Measurements from ENCODE around the gene DCTD.

Gene DCTD

DNA sequence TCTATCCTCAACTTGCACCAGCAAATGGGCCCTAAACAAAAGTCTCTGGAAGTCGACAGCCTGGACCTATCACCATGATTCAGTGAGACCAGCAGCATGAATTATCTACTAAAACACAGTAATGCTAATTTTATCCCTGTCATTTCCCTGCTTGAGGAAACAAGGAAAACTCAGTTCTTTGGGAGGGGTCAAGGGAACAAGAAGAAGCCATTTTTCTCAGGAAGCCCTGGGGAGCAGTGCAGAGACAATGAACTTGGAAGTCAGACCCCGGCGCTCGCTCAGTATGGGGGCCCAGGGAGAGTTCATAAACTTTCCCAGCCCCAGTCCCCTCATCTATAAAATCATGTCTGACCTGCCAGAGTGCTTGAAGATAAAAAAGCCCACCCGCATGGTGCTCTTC is 50.4 kb downstream of the DCTD start:
- no peak for DNase-seq

DNA sequence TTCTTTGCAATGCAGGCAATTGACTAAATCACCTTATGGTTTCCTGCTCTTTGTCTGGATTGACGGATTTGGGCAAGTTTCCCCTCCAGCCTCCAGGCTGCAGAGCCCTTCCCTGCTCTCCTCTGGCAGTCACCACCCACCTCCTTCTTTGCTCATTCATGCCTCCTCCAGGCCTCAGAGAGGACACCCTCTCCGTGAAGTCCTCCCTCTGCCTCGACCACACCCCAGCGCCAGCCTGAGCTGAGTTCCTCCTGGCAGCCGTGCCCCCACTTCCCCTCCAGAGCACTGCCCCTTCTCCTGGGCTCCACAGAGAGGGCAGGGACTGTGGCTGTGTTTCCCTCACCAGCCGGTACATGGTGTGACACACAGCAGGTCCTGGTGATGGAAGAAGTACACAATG is 53.7 kb downstream of the DCTD start:
- DNase-seq = no peak

DNA sequence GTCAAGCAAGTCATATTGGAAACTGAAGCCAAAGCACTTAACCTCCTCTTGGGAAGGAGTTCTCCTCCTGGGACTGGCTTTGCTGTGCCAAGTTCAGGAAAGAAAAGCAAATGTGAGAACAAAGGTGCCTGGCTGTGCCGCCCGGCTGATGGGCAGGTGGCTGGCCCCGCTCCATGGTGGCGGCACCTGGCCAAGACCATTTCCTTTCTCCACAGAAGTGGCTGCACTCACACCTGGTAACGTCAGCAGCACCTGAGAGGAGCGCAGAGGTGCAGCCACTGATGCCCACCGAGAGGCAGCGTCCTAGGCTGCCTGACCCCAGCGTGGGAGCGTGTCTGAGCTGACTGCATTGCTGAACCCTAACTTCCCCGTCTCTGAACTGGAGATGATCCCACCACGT is 54.3 kb downstream of the DCTD start:
- no peak for DNase-seq

DNA sequence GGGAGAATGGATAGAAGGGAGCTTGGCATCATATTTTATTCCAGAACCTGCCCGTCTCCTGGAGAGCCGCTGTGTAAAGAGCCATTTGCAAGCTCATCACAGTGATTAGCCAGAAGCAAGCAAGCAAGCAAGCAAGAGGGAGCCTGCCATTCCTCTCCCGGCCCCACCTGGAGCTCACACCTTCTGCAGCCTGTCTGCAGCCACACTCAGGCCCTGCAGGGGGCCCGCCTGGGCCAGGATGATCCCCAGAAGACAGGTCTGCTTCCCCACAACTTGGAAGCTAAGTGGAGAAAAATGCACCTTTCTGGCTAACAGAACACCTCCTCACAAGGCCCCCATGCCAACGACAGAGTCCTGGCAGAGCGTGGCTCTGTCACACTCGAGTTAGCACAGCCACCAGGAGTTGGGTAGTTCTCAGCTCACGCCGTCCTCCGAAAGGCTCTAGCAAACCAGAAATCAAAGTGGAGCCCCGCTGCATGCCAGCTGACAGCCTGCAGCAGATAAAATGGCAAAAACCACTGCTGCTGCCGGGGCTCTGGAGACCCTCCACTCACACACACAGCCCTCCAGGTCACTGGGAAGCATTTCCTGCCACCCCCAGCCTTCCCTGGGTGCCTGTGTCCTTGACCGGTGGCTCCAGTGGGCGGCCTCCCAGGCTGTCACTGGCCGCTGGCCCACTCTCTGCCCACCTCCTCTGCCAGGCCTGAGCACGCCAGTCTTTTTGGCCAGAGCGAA is 54.9 kb downstream of the DCTD start:
- no peak for DNase-seq

DNA sequence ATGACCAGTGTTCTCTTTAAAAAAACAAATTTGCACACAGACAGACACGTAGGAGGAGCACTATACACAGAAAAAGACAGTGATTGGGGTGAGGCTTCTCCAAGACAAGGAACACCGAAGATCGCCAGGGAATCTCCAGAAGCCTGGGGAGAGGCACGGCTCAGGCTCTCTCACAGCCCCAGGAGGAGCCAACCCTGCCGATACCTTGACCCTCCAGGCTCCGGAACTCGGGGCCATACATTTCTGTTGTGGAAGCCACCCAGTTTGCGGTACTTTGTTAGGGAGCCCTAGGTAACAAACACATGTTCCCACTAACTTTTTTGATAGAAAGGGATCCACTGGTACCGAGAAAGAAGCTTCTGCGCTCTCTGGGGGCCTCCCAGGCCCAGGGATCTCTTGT is 55.8 kb downstream of the DCTD start:
- no peak for DNase-seq

DNA sequence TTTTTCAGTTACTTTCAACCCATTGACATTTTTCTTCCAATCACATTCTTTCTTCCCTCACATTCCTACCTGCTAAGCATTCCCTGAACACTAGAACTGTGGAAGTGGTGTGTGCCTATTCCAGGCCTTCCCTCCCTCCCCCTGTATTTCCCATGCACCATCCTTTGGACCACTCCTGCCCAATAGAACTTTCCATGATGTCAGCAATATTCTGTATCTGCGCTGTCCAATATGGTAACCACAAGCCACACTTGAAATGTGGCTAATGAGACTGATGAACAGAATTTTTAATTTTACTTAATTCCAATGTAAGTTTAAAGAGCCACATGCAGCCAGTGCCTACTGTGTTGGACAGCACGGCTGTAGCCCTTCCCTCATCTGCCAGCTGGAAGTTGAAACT is 57.5 kb downstream of the DCTD start:
- no peak for DNase-seq

DNA sequence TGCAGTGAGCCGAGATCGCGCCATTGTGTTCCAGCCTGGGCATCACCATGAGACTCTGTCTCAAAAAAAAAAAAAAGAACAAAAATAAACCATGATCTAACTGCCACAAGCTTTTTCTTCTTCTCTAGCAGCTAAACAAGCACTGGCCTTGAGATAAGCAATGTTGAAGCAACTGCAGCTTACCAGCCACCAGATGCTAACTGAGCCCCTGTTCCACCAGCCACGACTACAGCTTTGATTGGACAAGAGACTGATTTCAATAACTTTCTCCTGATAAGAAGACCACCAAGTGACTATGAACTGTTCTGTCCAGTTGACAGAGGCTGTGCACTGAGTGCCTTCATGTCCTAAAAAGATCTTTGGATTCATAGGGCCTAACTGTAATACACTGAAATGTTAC is 58.5 kb downstream of the DCTD start:
- DNase-seq = no peak

DNA sequence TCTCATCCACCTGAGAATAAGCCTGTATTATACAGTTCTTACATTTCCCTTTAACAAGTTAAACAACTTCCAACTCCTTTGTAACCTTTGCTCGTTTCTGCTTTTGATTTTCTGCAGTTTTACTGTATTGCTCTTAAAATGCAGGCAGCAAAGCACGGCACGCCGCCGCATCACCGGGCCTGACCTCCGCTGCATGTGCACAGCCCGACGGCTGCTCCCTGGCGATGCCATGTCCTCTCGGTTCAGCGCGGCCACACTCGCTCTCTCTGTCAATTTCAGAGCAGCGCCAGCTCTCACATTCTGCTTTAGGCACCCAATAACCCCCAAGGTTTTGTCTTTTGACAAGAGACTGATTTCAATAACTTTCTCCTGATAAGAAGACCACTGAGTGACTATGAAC is 60.3 kb downstream of the DCTD start:
- DNase-seq = no peak

DNA sequence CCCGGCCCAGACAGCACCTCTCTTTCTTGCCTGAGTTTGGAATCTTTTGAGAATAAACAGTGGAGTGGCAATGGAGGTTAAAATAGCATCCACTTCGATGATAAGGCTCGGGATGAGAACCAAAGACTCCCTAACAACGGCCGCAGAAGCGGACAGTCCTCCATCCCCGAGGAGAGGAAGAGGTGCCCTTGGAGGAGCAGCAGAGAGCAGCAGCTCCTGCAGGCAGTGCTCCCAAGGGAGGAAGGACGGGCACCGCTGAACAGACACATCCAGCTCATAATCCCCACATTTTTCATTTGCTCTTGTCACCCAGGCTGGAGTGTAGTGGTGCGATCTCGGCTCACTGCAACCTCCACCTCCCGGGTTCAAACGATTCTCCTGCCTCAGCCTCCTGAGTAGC is 61.3 kb downstream of the DCTD start:
- DNase-seq = no peak

DNA sequence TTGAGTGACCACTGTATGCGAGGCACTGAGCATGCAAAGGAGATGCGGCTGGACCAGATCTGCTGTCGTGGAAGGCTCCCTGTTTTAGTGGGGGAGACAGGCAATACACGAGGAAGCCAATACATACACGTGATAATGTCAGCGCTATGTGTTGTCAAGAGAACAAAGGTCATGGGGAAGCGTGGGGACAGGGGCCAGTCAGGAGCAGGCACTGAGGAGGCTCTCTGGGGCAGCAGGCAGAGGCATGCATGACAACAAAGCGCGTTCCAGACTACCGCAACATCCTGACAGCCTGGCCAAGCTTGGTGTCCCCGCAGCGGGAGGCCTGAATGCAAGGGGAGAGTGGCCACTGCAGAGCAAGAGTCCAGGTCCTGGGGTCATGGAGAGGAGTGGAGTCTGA is 61.9 kb downstream of the DCTD start:
- DNase-seq = no peak

DNA sequence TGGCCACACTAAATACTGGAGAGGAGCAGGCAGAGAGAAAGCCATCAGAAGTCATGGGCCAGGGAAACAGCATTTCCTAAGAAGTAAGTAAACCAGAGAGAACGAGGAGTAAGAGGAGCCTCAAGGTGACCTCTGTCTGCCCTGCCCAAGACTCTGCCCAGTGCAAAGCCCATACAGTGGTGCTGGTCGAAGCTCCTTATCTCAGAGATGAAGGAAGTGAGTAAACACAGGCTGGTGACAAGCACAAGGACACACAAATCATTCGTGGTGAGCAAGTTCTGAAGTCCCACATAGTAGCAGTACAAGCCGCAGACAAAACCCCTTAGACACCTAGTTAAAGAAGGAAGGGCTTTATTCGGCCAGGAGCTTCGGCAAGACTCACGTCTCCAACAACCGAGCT is 62.7 kb downstream of the DCTD start:
- DNase-seq = no peak

DNA sequence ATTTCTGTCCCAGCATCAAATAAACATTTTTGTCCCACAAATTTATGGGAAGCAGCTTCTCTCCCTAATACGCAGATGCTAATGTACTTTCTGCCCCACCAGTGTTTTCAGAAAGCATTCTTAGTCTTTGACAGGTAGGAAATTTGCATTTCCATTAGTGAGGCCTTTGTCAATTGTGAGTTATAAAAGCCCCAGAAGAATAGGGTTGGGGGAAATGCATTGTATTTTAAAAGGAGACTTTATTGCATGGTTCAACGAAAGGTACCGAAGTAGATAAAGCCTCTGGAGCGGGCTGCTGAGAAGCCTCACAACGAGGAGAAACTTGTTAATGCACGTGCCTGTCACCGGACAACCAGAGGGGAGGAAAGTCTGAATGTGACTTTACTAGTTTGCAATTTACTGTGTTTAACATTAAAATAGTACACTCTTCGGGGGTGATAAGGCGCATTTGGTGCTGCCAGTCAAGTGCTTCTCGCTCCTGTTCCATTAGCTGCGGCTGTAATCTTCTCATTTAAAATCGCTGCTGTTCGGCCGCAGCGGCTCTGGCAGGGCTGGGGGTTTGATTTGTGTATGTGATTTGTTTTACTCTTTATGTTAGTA is 63.4 kb downstream of the DCTD start:
- no peak for DNase-seq

DNA sequence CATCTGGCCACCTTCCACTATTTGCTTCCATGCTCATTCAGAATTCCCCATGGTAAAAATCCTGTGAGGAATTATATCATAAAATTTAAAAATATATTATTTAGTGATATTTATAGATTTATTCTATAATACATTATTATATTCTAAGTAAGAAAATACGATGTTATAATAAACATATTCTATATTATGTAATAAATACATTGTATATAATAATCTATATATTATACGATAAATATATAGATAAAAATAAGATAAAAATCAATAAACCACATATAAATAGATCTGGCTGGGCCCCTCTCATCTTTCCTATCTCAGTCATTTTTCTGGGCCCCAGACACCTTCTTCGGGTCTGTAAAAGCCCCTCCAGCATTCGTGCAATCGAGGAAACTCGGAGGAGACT is 68.5 kb downstream of the DCTD start:
- no peak for DNase-seq

DNA sequence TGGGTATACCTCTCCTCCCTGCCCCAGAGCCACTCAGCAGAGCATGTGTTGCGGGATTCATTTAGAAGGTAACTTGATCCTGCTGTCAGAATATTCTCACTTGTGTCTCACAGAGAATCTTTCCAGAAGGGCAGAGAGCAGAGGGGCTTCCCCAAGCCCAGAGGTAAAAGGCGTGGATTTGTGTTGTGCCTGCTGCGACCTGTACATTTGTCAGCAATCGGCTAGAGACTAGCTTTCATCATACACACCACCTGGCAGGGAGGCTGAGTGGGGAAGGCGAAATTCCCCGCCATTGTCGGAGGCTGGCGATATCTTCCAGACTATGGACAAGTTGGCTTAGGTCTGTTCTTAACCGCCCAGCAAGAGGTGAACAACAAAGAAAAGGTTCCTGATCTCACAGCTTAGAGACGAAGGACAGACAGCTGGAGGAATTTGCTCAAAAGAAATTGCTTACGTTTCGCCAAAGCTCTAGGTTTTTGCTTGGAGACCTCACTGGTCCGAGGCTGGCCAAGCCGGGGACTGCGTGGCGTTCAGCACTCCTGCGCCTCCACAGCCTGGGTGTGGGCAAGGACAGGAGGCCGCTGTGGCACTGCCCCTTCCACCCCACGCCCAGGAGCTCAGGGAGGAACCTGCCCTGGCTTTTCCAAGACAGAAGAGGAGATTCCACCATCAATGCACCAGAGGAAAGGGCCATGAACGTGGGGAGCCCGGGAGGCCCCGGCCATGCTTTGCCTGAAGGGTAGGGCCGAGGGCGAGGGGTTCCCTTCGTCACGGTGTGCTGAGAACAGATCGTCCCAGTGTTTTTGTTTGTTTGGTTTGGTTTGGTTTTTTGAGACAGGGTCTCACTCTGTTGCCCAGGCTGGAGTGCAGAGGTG is 69.4 kb downstream of the DCTD start:
- DNase-seq = no peak

DNA sequence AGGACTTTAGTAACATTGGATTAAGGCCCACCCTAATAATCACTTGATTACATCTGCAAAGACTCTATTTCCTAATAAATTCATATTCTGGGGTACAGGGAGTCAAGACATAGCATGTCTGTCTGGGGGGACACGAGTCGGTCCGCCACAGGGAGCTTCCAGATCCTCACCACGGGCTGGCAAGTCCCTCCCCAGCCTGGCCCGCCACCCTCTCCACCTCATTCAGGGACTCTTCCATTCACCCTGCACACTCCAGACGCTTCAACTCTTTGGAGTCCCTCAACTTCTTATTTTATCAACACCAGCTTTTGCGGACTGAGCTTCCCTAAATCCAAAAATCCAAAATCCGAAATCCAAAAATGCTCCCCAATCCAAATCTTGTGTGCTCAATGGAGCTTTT is 71.2 kb downstream of the DCTD start:
- DNase-seq = no peak

DNA sequence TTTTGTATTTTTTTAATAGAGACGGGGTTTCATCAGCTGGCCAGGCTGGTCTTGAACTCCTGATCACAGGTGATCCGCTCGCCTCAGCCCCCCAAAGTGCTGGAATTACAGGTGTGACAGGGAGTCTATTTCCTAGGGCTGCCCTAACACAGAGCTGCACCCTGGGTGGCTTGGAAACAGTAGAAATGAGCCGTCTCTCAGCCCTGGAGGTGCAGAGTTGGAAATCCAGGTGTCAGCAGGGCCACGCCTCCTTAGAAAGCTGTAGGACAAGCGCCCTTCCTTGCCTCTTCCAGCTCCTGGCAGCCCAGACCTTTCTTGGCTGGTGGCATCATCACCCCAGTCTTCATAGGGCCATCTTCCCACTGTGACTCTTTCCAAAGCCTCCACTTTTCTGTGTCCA is 71.6 kb downstream of the DCTD start:
- no peak for DNase-seq

DNA sequence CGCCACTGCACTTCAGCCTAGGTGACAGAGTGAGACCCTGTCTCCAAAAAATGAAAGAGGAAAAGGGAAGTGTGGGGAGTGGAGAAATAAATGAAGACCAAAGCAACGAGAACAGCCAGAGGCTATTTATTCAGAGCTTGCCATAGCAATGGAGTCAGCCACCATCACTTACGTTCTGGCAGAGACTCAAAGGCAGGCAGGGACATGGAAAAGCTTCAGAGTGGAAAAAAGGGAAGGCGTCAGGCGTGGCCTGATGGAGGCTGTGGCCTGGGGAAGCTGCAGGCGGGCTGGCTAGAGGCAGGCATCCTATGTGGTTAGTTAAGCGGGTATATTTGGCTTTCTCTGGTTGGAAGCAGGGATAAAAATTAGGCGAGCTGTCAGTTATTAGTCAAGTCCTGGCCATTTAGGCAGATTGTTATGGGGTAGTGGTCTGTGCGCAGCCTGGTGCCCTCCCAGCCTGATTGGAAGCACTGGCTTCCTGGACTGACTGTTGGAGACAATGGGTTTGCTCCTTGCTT is 73.3 kb downstream of the DCTD start:
- DNase-seq = no peak

DNA sequence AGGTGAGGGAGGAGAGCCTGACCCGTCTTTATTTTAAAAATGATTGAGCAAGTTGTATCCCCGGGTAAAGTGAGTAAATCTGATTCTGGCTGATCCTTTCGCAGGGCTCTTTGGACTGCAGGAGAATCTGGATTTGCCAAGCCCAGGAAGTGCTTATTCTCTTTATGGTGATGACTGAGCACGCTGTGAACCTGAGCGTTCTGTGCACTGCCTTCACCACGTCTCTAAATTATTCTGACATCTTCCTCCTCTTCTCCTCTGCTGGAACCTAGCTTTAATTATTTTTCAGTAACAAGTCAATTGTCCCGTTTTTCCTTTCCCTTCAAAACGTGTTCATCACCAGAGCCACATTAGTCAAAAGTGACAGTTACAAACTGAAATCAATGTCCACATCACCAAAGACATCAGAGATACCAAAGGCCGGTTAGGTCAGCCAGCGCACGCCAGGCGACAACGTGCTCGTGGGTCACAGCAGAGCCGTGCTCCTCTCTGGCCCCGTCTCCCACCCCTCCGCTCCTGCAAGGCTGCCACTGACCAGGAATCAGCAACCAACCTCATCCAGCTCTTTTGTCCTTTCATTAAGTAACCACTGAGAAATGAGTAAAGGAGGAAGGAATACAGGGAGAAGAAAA is 74.3 kb downstream of the DCTD start:
- no peak for DNase-seq

DNA sequence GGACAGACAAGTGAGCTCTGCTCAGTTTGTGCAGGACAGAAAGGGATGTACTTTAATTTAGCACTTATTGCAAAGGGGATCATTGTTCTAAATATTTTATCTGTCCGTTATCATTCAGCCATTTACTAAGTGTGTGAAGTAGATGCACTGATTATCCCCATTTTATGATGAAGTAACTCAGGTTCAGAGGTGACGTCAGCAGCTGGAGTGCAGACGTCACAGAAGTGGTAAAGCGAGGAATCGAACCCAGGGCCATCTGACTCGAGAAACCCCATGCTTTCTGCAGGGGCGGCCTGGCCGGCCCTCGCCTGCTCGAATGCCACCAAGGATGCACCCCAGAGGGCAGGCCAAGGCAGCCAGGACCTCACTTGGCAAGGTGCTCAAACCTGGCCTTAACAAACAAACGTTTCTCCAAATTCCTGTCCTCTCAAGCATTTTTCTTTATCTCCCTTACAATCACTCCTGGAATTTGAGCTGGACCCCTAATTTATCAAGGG is 75.0 kb downstream of the DCTD start:
- DNase-seq = no peak

DNA sequence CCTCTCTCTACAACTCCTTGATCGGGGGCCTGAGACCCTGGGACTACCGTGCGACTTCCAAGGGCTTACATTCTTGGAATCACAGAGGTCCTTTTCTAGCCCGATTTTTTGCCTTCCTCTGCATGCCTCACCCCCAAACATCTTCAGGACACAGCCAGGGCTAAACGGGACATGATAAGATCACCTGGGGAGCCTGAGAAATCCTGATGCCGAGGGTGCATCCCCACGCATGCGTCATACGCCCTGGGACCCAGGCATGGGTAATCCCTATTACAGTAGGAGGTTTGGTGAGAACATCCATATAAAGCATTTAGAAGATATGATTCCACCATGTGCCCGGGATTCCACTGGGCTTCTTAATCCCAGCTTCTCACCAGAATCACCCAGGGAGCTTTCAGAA is 77.1 kb downstream of the DCTD start:
- DNase-seq = no peak
